Ovary (tissue), 9 donors: ENCODE measurements around the gene CROCC. TPM values are rescaled to one million over a fixed set of nuclear protein-coding genes. Genes with fewer than 3 reads are reported as not detected.
"Not testable (repeated sequence)": the region's sequence is repeated elsewhere in the genome, so short reads cannot be mapped to it uniquely, and the experiment has no call there.

ENCODE experiments used
- DNase-seq, 5 donors: peaks; one replicate each; pipeline ENCODE4 v3.0.0-alpha.2; 2019 to 2020
- H3K27ac ChIP-seq, 2 donors: fragments of 200-600 bp; one replicate each; pipeline versions ENCODE4 v1.5.1 to v1.8.0; 2019 to 2022
- H3K27me3 ChIP-seq: fragments of 200-600 bp; one replicate; pipeline ENCODE4 v1.8.0; 2022
- H3K36me3 ChIP-seq: fragments of 200-600 bp; sonication (generic); one replicate; pipeline ENCODE4 v1.5.1; 2019
- H3K4me1 ChIP-seq: one replicate; pipeline ENCODE4 v1.8.1; 2013; ENCODE audit warnings: mild to moderate bottlenecking, moderate library complexity; ENCODE audit not compliant: insufficient read depth
- H3K4me3 ChIP-seq: fragments of 200-600 bp; sonication (generic); one replicate; pipeline ENCODE4 v1.5.1; 2017
- H3K9me3 ChIP-seq, 2 donors: fragments of 200-600 bp in 1 of 2; sonication (generic) in 1 of 2; one replicate each; pipeline versions ENCODE4 v1.5.1 to v1.8.1; 2013 to 2019; ENCODE audit warnings: mild to moderate bottlenecking in 1 of 2, moderate library complexity in 1 of 2
- CTCF ChIP-seq, 3 donors: fragments of 450-650 bp in 2 of 3; fragments of 200-600 bp in 1 of 3; IDR thresholded peaks; one replicate each; pipeline versions ENCODE4 v1.5.1 to v1.8.0; 2016 to 2022; ENCODE audit warnings: antibody characterized with exemption in 3 of 3, mild to moderate bottlenecking in 1 of 3
- EP300 ChIP-seq: sonication (generic); formaldehyde crosslinking; IDR thresholded peaks from one replicate; pipeline ENCODE4 v1.6.1; 2017; ENCODE audit warnings: antibody characterized with exemption
- POLR2A ChIP-seq: fragments of 450-650 bp; IDR thresholded peaks from one replicate; pipeline ENCODE4 v1.6.1; 2017; ENCODE audit warnings: antibody characterized with exemption, mild to moderate bottlenecking, moderate library complexity
- WGBS, 3 donors: extraction: QIAGEN DNeasy Blood & Tissue Kit in 1 of 3; methylation state at CpG; one replicate each; pipeline versions ENCODE4 v1.1.5 to v1.1.7; 2013 to 2017; 5-methylcytosine and 5-hydroxymethylcytosine counted together
- intact Hi-C, 4 donors: fragments of 100-400 bp; cut with DNase I; formaldehyde crosslinking; loops; one replicate each; pipeline versions ENCODE4 v1.11.0 to v1.15.1; 2022 to 2023
- polyA plus RNA-seq, 2 donors: library from polyadenylated mRNA; stranded (reverse); fragments of 200-250 nt in 1 of 2; fragments of 350-450 nt in 1 of 2; fragmentation: Illumina TruSeq in 1 of 2; extraction: RNeasy Lipid Tissue Mini Kit (QIAGEN cat#74804) in 1 of 2; gene quantifications; one replicate each; pipeline ENCODE4 v1.2.3, GENCODE V29; 2013 to 2014
- total RNA-seq, 7 donors: library from RNA; depleted of rRNA in 2 of 7; stranded (reverse); fragments of >200 nt in 2 of 7; fragmentation: NEBNext Ultra II Directional in 3 of 7; extraction: Animal tissue kit (Norgen Biotek cat#: 25700) in 3 of 7; gene quantifications; one replicate each; pipeline versions ENCODE4 v1.1.0 to v1.2.4, GENCODE V29; 2016 to 2023
- donor health status: DM: no; HTN: no; CAD: no; lungs with moderate emphysema.
- donor health status: DM: no; HTN: no; CAD: no.
- donor health status: Bipolar disorder and iron deficiency.
- donor health status: DM: yes; HTN: yes; CAD: no.
- donor health status: DM: no; HTN: no; CAD: no.
- donor health status: DM: yes; HTN: yes; CAD: no.

The CROCC gene
- total and polyA plus RNA-seq, 9 donors = 1.7 to 49.1 (median 33.6) TPM

- Histone ChIP-seq H3K4me1 (no peaks in the 10 kb centered on the region), H3K27ac (no peak overlapping the region), H3K9me3 (no peaks in the 10 kb centered on the region), H3K27me3 (no peaks in the 10 kb centered on the region), H3K4me3 (no peak overlapping the region), H3K36me3 (no peaks in the 10 kb centered on the region)
- intact Hi-C loops = no loop called here
- DNase-seq = no peak
- WGBS, 3 donors = 78 to 94% (median 86%) methylated on average over 14 of the region's 14 CpGs
- TF ChIP-seq EP300 = no peak
- TF ChIP-seq POLR2A = no peak
- TF ChIP-seq CTCF (IDR thresholded peaks at IDR 0.05) = no peak
These were observed 5.5 kb downstream of the CROCC start for GRCh38 chr1:16927256-16927655.

GRCh38 chr1:16927711-16928485 is 6.2 kb downstream of the CROCC start:
- intact Hi-C loops = no loop called here
- TF ChIP-seq CTCF (IDR thresholded peaks at IDR 0.05) (no peak), EP300 (no peak), POLR2A (no peak)
- Histone ChIP-seq H3K36me3 (no peaks in the 10 kb centered on the region), H3K27me3 (no peaks in the 10 kb centered on the region), H3K4me3 (no peak overlapping the region), H3K9me3 (no peaks in the 10 kb centered on the region), H3K4me1 (no peaks in the 10 kb centered on the region), H3K27ac (no peak overlapping the region)
- 68 to 85% (median 79%) methylated on average over 13 of the region's 13 CpGs for WGBS, 3 donors
- DNase-seq = no peak

- H3K4me3 ChIP-seq, H3K4me1 ChIP-seq, H3K27me3 ChIP-seq, H3K27ac ChIP-seq, intact Hi-C loops, H3K36me3 ChIP-seq, H3K9me3 ChIP-seq, DNase-seq: not testable (repeated sequence)
- 85 to 87% (median 86%) methylated on average over 24 of the region's 24 CpGs for WGBS, 3 donors
These were observed 7.7 kb downstream of the CROCC start for GRCh38 chr1:16929146-16930041.

- DNase-seq, H3K9me3 ChIP-seq, H3K4me3 ChIP-seq, H3K27me3 ChIP-seq, H3K4me1 ChIP-seq, H3K27ac ChIP-seq, intact Hi-C loops, H3K36me3 ChIP-seq: not testable (repeated sequence)
- 80 to 86% (median 83%) methylated on average over 18 of the region's 18 CpGs for WGBS, 3 donors
These were observed 9.6 kb downstream of the CROCC start for GRCh38 chr1:16931206-16931934.

- H3K27me3 ChIP-seq, H3K4me3 ChIP-seq, H3K36me3 ChIP-seq, intact Hi-C loops, H3K9me3 ChIP-seq, H3K4me1 ChIP-seq, H3K27ac ChIP-seq, DNase-seq: not testable (repeated sequence)
These were observed 12.2 kb downstream of the CROCC start for GRCh38 chr1:16933945-16934344.

- H3K27ac ChIP-seq, H3K36me3 ChIP-seq, H3K27me3 ChIP-seq, intact Hi-C loops, H3K4me1 ChIP-seq, H3K9me3 ChIP-seq, H3K4me3 ChIP-seq, DNase-seq: not testable (repeated sequence)
- WGBS, 3 donors = 70 to 89% (median 76%) methylated on average over 16 of the region's 16 CpGs
These were observed 14.8 kb downstream of the CROCC start for GRCh38 chr1:16936580-16936979.
